Upper lobe of left lung (tissue), 4 donors: Measurements from ENCODE around the gene MGLL.

Experiments
- CTCF ChIP-seq, 6 experiments: fragments of 450-650 bp in 4 of 6; fragments of 200-600 bp in 2 of 6; sonication (generic) in 2 of 6; IDR thresholded peaks; one replicate each; pipeline ENCODE4 v1.5.1; 2016 to 2019; ENCODE audit warnings: antibody characterized with exemption in 6 of 6
- POLR2AphosphoS5 ChIP-seq, 2 donors: sonication (generic); formaldehyde crosslinking; IDR thresholded peaks; one replicate each; pipeline ENCODE4 v1.5.1; 2017; ENCODE audit warnings: antibody characterized with exemption in 2 of 2

- TF ChIP-seq CTCF (IDR thresholded peaks at IDR 0.05) = no peak
- no peak for TF ChIP-seq POLR2AphosphoS5 (IDR thresholded peaks at IDR 0.05)
These were observed 129.6 kb downstream of the MGLL start for GRCh38 chr3:127692501-127693335.
